K562 (cell line): ENCODE measurements around the gene ZCCHC14. TPM values are rescaled to one million over a fixed set of nuclear protein-coding genes. Genes with fewer than 3 reads are reported as not detected.

Source experiments
- ARHGAP35 ChIP-seq: fragments of 450-650 bp; IDR thresholded peaks from 2 replicates; pipeline ENCODE4 v1.6.1; 2018; ENCODE audit not compliant: partially characterized antibody
- BRD9 ChIP-seq: fragments of 450-650 bp; IDR thresholded peaks from 2 replicates; pipeline ENCODE4 v1.6.1; 2018; ENCODE audit warnings: low read depth; ENCODE audit not compliant: partially characterized antibody
- CBX8 ChIP-seq: fragments of 200-600 bp; sonication (generic); IDR thresholded peaks from 2 replicates; pipeline ENCODE4 v1.6.1; 2012; ENCODE audit warnings: borderline replicate concordance, mixed run types, low read depth, mild to moderate bottlenecking, moderate library complexity, mixed read lengths, low read length, control low read depth, inconsistent platforms; ENCODE audit not compliant: poor library complexity, severe bottlenecking; ENCODE audit errors: extremely low read depth
- CREM ChIP-seq: IDR thresholded peaks from 2 replicates; pipeline ENCODE4 v1.6.1; 2014; ENCODE audit warnings: antibody characterized with exemption, low read depth
- DIDO1 ChIP-seq: fragments of 450-650 bp; IDR thresholded peaks from 2 replicates; pipeline ENCODE4 v1.6.1; 2016; ENCODE audit warnings: low read depth, missing biosample characterization, missing genetic modification characterization
- FUS ChIP-seq: fragments of 200-400 bp; formaldehyde crosslinking; optimal IDR thresholded peaks from 2 replicates; pipeline ENCODE3; 2017; ENCODE audit warnings: low read depth, low read length
- MTF1 ChIP-seq: fragments of 250-450 bp; sonication (Bioruptor Pico); IDR thresholded peaks from 2 replicates; pipeline ENCODE4 v1.9.0; 2021; ENCODE audit warnings: moderate library complexity, mild to moderate bottlenecking, inconsistent platforms, borderline replicate concordance
- NR3C1 ChIP-seq: sonication (generic); formaldehyde crosslinking; IDR thresholded peaks from 2 replicates; pipeline ENCODE4 v1.8.1; 2022; ENCODE audit warnings: missing genetic modification reagents
- RAD21 ChIP-seq, 2 experiments: fragments of 250-450 bp in 1 of 2; fragments of 450-650 bp in 1 of 2; sonication (Bioruptor Pico) in 1 of 2; formaldehyde crosslinking in 1 of 2; IDR thresholded peaks in 1 of 2; conservative IDR thresholded peaks in 1 of 2; 2 replicates each; pipeline versions ENCODE4 v1.4.0 to v1.8.0; 2020 to 2022; ENCODE audit warnings: mild to moderate bottlenecking in 2 of 2, moderate library complexity in 1 of 2
- SMC3 ChIP-seq: conservative IDR thresholded peaks from 2 replicates; pipeline ENCODE4 v1.6.1; 2011; ENCODE audit warnings: low read depth, low read length, improper control_type of control experiment; ENCODE audit not compliant: insufficient read depth
- YY1 ChIP-seq, 3 experiments: IDR thresholded peaks; 2 replicates each; pipeline ENCODE4 v1.6.1; 2011; ENCODE audit warnings: low read length in 2 of 3, mild to moderate bottlenecking in 2 of 3, moderate library complexity in 2 of 3, borderline replicate concordance in 1 of 3, control low read depth in 1 of 3, low read depth in 1 of 3; ENCODE audit not compliant: insufficient read depth in 3 of 3, insufficient replicate concordance in 2 of 3, control insufficient read depth in 1 of 3, insufficient read length in 1 of 3; ENCODE audit errors: extremely low read depth in 1 of 3
- ZBTB2 ChIP-seq: fragments of 450-650 bp; IDR thresholded peaks from 2 replicates; pipeline ENCODE4 v1.6.1; 2016; ENCODE audit warnings: antibody characterized with exemption
- polyA plus RNA-seq, 8 experiments: library from polyadenylated mRNA; depleted of rRNA in 4 of 8; stranded (reverse) in 5 of 8; unstranded in 3 of 8; fragments of >200 nt; fragmentation: Nextera tagmentation in 2 of 8; fragmentation: Illumina TruSeq in 1 of 8; extraction: Ambion mirVana in 2 of 8; extraction: Trizol in 1 of 8; gene quantifications; 2 replicates each; pipeline versions ENCODE4 v1.2.1 to v1.2.3, GENCODE V29; 2011 to 2014; ENCODE audit warnings: inconsistent platforms in 1 of 8, missing spikeins in 1 of 8
- total RNA-seq, 7 experiments: library from RNA; depleted of rRNA in 6 of 7; stranded (reverse); fragments of >200 nt in 6 of 7; fragmentation: Illumina TruSeq in 2 of 7; extraction: Trizol in 2 of 7; gene quantifications; 2 replicates each; pipeline versions ENCODE4 v1.2.1 to v1.2.3, GENCODE V29; 2011 to 2021; ENCODE audit warnings: low replicate concordance in 1 of 7
- TF ChIP-seq, protein P1 (sequence below): sonication (generic); formaldehyde crosslinking; IDR thresholded peaks from 2 replicates; pipeline ENCODE4 v1.9.0; 2022; ENCODE audit warnings: mild to moderate bottlenecking, missing genetic modification reagents
- TF ChIP-seq, protein P2 (sequence below), 2 experiments: fragments of 450-650 bp in 1 of 2; sonication (generic) in 1 of 2; formaldehyde crosslinking in 1 of 2; IDR thresholded peaks; 2 replicates each; pipeline versions ENCODE4 v1.7.1 to v1.9.0; 2016 to 2022; ENCODE audit warnings: inconsistent platforms in 1 of 2, mild to moderate bottlenecking in 1 of 2, missing genetic modification reagents in 1 of 2

Gene ZCCHC14
- total and polyA plus RNA-seq, 9 of the 15 experiments (the other 6 are each of a cell fraction or from before 2014, with no cell fraction given), result 1.5 to 12.4 (median 2.9) TPM

- TF ChIP-seq ZBTB2 (no peak), SMC3 (no peak), CBX8 (no peak), RAD21 (CRISPR knock-in tag; conservative IDR thresholded peaks at IDR 0.05 in 1 of 2, IDR thresholded peaks at IDR 0.05 in 1 of 2) (peak in 1 of 2 experiments; percentile 39; a peak in 2 of 4 replicates), YY1 (IDR thresholded peaks at IDR 0.05; ENCODE audit: borderline replicate concordance in 1 of 3, control insufficient read depth in 1 of 3, extremely low read depth in 1 of 3, insufficient read depth in 3 of 3, insufficient read length in 1 of 3, insufficient replicate concordance in 2 of 3, low read depth in 1 of 3, low read length in 2 of 3) (peak in 1 of 3 experiments; percentile 55), ARHGAP35 (no peak), BRD9 (no peak), NR3C1 (no peak), CREM (0 out of 2 replicates have a peak, but pooled peaks have one; percentile 7), FUS (no peak), DIDO1 (tag) (no peak), MTF1 (CRISPR knock-in tag) (no peak)
- TF ChIP-seq, protein P1, sequence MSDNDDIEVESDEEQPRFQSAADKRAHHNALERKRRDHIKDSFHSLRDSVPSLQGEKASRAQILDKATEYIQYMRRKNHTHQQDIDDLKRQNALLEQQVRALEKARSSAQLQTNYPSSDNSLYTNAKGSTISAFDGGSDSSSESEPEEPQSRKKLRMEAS, result peak; percentile 36; the same call in 1 of the 2 replicates
- TF ChIP-seq, protein P2, sequence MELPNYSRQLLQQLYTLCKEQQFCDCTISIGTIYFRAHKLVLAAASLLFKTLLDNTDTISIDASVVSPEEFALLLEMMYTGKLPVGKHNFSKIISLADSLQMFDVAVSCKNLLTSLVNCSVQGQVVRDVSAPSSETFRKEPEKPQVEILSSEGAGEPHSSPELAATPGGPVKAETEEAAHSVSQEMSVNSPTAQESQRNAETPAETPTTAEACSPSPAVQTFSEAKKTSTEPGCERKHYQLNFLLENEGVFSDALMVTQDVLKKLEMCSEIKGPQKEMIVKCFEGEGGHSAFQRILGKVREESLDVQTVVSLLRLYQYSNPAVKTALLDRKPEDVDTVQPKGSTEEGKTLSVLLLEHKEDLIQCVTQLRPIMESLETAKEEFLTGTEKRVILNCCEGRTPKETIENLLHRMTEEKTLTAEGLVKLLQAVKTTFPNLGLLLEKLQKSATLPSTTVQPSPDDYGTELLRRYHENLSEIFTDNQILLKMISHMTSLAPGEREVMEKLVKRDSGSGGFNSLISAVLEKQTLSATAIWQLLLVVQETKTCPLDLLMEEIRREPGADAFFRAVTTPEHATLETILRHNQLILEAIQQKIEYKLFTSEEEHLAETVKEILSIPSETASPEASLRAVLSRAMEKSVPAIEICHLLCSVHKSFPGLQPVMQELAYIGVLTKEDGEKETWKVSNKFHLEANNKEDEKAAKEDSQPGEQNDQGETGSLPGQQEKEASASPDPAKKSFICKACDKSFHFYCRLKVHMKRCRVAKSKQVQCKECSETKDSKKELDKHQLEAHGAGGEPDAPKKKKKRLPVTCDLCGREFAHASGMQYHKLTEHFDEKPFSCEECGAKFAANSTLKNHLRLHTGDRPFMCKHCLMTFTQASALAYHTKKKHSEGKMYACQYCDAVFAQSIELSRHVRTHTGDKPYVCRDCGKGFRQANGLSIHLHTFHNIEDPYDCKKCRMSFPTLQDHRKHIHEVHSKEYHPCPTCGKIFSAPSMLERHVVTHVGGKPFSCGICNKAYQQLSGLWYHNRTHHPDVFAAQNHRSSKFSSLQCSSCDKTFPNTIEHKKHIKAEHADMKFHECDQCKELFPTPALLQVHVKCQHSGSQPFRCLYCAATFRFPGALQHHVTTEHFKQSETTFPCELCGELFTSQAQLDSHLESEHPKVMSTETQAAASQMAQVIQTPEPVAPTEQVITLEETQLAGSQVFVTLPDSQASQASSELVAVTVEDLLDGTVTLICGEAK (IDR thresholded peaks at IDR 0.05), result no peak
- TF ChIP-seq, protein P2 (CRISPR knock-in tag; IDR thresholded peaks at IDR 0.05), result no peak
Observed at GRCh38 chr16:87392821-87393679, 99.8 kb downstream of the ZCCHC14 start (continued).
